GM23338 (cell line): ENCODE data around the gene CNTNAP4. TPM values are rescaled to one million over a fixed set of nuclear protein-coding genes. Genes with fewer than 3 reads are reported as not detected.

ENCODE experiments used
- ATAC-seq: fragments of 200-7000 bp; cut with Tn5 transposase; 3 replicates; pipeline ENCODE4 v1.9.1; 2020
- DNase-seq: peaks from one replicate; pipeline ENCODE4 v3.0.0-alpha.2; 2015; ENCODE audit warnings: low spot score
- H2AFZ ChIP-seq: fragments of 200-600 bp; sonication (generic); 2 replicates; pipeline ENCODE4 v1.8.0; 2016; ENCODE audit warnings: antibody characterized with exemption, mild to moderate bottlenecking, moderate library complexity
- H3F3A ChIP-seq: fragments of 200-600 bp; sonication (generic); replicated peaks from 2 replicates; pipeline ENCODE4 v1.8.0; 2017; ENCODE audit warnings: antibody characterized with exemption, mixed run types, low read depth
- H3K27ac ChIP-seq: fragments of 200-600 bp; sonication (generic); 2 replicates; pipeline ENCODE4 v1.6.1; 2016; ENCODE audit warnings: low read depth
- H3K27me3 ChIP-seq: fragments of 200-600 bp; sonication (generic); 2 replicates; pipeline ENCODE4 v1.8.0; 2016; ENCODE audit warnings: mild to moderate bottlenecking, mixed run types, moderate library complexity; ENCODE audit not compliant: insufficient read depth
- H3K36me3 ChIP-seq: fragments of 200-600 bp; sonication (generic); 2 replicates; pipeline ENCODE4 v1.8.0; 2016; ENCODE audit warnings: mild to moderate bottlenecking; ENCODE audit not compliant: insufficient read depth
- H3K4me1 ChIP-seq: fragments of 200-600 bp; sonication (generic); 2 replicates; pipeline ENCODE4 v1.8.0; 2016; ENCODE audit warnings: mild to moderate bottlenecking, moderate library complexity; ENCODE audit not compliant: insufficient read depth
- H3K4me2 ChIP-seq: fragments of 200-600 bp; sonication (generic); 2 replicates; pipeline ENCODE4 v1.7.1; 2017; ENCODE audit warnings: mixed run types
- H3K4me3 ChIP-seq: fragments of 200-600 bp; sonication (generic); 2 replicates; pipeline ENCODE4 v1.6.1; 2016; ENCODE audit warnings: mixed run types
- H3K79me2 ChIP-seq: fragments of 200-600 bp; sonication (generic); replicated peaks from 2 replicates; pipeline ENCODE4 v1.8.0; 2017; ENCODE audit warnings: mild to moderate bottlenecking; ENCODE audit not compliant: insufficient read depth
- H3K9me2 ChIP-seq: fragments of 200-600 bp; sonication (generic); 2 replicates; pipeline ENCODE4 v1.8.0; 2017; ENCODE audit not compliant: insufficient read depth
- H4K20me1 ChIP-seq: fragments of 200-600 bp; sonication (generic); replicated peaks from 2 replicates; pipeline ENCODE4 v1.8.0; 2017; ENCODE audit warnings: mild to moderate bottlenecking; ENCODE audit not compliant: insufficient read depth
- H3K27ac Mint-ChIP-seq: 2 replicates; pipeline ENCODE4 v1.8.0; 2020; ENCODE audit warnings: inconsistent platforms, mild to moderate bottlenecking, moderate library complexity, mixed read lengths
- H3K27me3 Mint-ChIP-seq: 3 replicates; pipeline ENCODE4 v1.8.0; 2022; ENCODE audit warnings: low read depth, mild to moderate bottlenecking, moderate library complexity, mixed read lengths, inconsistent platforms; ENCODE audit not compliant: insufficient read depth, poor library complexity
- H3K36me3 Mint-ChIP-seq: 3 replicates; pipeline ENCODE4 v1.8.0; 2021; ENCODE audit warnings: low read depth, mild to moderate bottlenecking, inconsistent platforms, moderate library complexity, mixed read lengths
- H3K4me1 Mint-ChIP-seq: 3 replicates; pipeline ENCODE4 v1.8.0; 2020; ENCODE audit warnings: mild to moderate bottlenecking, inconsistent platforms, mixed read lengths
- H3K4me3 Mint-ChIP-seq: 3 replicates; pipeline ENCODE4 v1.8.0; 2021; ENCODE audit warnings: moderate library complexity, mild to moderate bottlenecking, inconsistent platforms, mixed read lengths
- H3K9me3 Mint-ChIP-seq: 3 replicates; pipeline ENCODE4 v1.8.0; 2020; ENCODE audit warnings: moderate library complexity, mild to moderate bottlenecking, inconsistent platforms, mixed read lengths
- CREB1 ChIP-seq: fragments of 250-450 bp; sonication (Bioruptor Pico); IDR thresholded peaks from 2 replicates; pipeline ENCODE4 v1.5.0; 2020; ENCODE audit warnings: low read depth, mild to moderate bottlenecking, moderate library complexity
- EZH2 ChIP-seq: fragments of 200-600 bp; sonication (generic); IDR thresholded peaks from one replicate; pipeline ENCODE4 v1.8.0; 2017; ENCODE audit warnings: antibody characterized with exemption, mild to moderate bottlenecking, low read depth; ENCODE audit not compliant: unreplicated experiment
- EZH2phosphoT487 ChIP-seq: fragments of 200-600 bp; sonication (generic); IDR thresholded peaks from one replicate; pipeline ENCODE4 v1.8.1; 2018; ENCODE audit warnings: antibody characterized with exemption; ENCODE audit not compliant: unreplicated experiment
- NANOG ChIP-seq: IDR thresholded peaks from 2 replicates; pipeline ENCODE4 v1.6.1; 2016; ENCODE audit warnings: antibody characterized with exemption, borderline replicate concordance
- POLR2AphosphoS5 ChIP-seq: IDR thresholded peaks from 2 replicates; pipeline ENCODE4 v1.6.1; 2016; ENCODE audit warnings: antibody characterized with exemption, low read depth
- STAT1 ChIP-seq: IDR thresholded peaks from one replicate; pipeline ENCODE4 v1.6.1; 2016; ENCODE audit warnings: antibody characterized with exemption; ENCODE audit not compliant: unreplicated experiment
- ZNF331 ChIP-seq: fragments of 250-450 bp; sonication (Bioruptor Pico); IDR thresholded peaks from 2 replicates; pipeline ENCODE4 v1.5.0; 2020; ENCODE audit warnings: low read depth, mild to moderate bottlenecking, moderate library complexity
- polyA plus RNA-seq: library from polyadenylated mRNA; unstranded; fragments of >200 nt; fragmentation: Nextera tagmentation; extraction: Ambion mirVana; gene quantifications from 2 replicates; pipeline ENCODE4 v1.2.1, GENCODE V29; 2016
- total RNA-seq: library from RNA; depleted of rRNA; stranded (reverse); fragments of >200 nt; shearing (Covaris generic); gene quantifications from 2 replicates; pipeline ENCODE4 v1.2.3, GENCODE V29; 2014
- TF ChIP-seq, protein P1 (sequence below): IDR thresholded peaks from 2 replicates; pipeline ENCODE4 v1.6.1; 2016; ENCODE audit warnings: antibody characterized with exemption
- TF ChIP-seq, protein P2 (sequence below), 2 experiments: fragments of 200-600 bp in 1 of 2; sonication (generic) in 1 of 2; conservative IDR thresholded peaks; 2 replicates each; pipeline versions ENCODE4 v1.5.1 to v1.6.1; 2016 to 2017; ENCODE audit warnings: antibody characterized with exemption in 2 of 2, low read depth in 2 of 2, mild to moderate bottlenecking in 2 of 2, moderate library complexity in 1 of 2
- TF ChIP-seq, protein P3 (sequence below): IDR thresholded peaks from one replicate; pipeline ENCODE4 v1.6.1; 2018; ENCODE audit warnings: antibody characterized with exemption; ENCODE audit not compliant: unreplicated experiment
- TF ChIP-seq, protein P4 (sequence below): fragments of 250-450 bp; sonication (Bioruptor Pico); IDR thresholded peaks from 2 replicates; pipeline ENCODE4 v1.5.0; 2020; ENCODE audit warnings: mild to moderate bottlenecking, moderate library complexity

CNTNAP4 gene
- total and polyA plus RNA-seq, 2 experiments from 2014 or later = not detected

DNA sequence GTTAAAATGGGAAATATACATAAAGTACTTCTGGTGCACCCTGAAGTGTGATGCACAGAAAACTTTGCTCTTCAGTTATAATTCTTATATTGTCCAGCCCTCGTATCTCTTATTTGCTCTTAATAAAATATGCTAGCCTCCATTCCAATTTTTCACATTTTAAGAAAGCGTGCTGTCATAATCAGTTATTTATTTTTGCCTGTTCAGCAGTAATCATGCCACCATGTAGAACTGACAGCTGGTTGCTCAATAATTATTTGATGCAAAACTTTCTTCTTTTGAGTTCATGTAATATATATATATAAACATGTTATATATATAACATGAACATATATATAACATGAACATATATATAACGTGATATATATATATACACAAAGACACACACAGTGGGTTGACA lies 294.6 kb downstream of the CNTNAP4 start (continued):
- no peak for TF ChIP-seq EZH2phosphoT487
- TF ChIP-seq, protein P1, sequence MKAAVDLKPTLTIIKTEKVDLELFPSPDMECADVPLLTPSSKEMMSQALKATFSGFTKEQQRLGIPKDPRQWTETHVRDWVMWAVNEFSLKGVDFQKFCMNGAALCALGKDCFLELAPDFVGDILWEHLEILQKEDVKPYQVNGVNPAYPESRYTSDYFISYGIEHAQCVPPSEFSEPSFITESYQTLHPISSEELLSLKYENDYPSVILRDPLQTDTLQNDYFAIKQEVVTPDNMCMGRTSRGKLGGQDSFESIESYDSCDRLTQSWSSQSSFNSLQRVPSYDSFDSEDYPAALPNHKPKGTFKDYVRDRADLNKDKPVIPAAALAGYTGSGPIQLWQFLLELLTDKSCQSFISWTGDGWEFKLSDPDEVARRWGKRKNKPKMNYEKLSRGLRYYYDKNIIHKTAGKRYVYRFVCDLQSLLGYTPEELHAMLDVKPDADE = no peak
- TF ChIP-seq CREB1 (CRISPR knock-in tag) = no peak
- no peak for TF ChIP-seq STAT1

DNA sequence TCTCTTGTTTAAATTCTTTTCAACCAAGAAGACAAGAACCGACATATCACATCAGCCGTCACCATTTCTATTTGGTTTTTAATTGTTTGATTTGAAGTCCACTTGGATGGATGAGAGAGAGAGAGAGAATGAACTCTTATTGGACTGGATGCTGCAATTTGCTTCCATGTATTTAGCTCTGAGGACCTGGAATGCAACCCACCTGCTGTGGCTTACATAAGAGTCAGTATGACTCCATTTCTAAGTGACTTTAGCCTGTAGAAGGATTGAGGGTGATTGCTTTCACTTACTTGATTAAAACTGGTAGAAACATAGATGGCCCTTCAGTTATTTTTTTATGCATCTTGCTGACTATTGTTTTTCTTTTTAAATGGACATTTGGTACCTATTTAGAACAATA lies 296.1 kb downstream of the CNTNAP4 start:
- H3K4me3 Mint-ChIP-seq = no peak overlapping the region
- peaks cover 6% of the 10 kb centered on the region for H3K27me3 Mint-ChIP-seq
- DNase-seq = peak; percentile 11
- H3K27me3 ChIP-seq = no peaks in the 10 kb centered on the region
- H3K79me2 ChIP-seq = no peaks in the 10 kb centered on the region
- H3K4me1 Mint-ChIP-seq = no peaks in the 10 kb centered on the region
- H3K36me3 Mint-ChIP-seq = peaks cover 4% of the 10 kb centered on the region; the same call in 1 of the 3 replicates
- H3K4me2 ChIP-seq = no peak overlapping the region
- no peaks in the 10 kb centered on the region for H3K36me3 ChIP-seq
- no peaks in the 10 kb centered on the region for H3F3A ChIP-seq
- H2AFZ ChIP-seq = no peak overlapping the region
- H3K4me1 ChIP-seq = no peaks in the 10 kb centered on the region
- ATAC-seq = no peak
- no peaks in the 10 kb centered on the region for H4K20me1 ChIP-seq
- peaks cover 72% of the 10 kb centered on the region for H3K9me3 Mint-ChIP-seq
- no peaks in the 10 kb centered on the region; the same call in 1 of the 2 replicates for H3K9me2 ChIP-seq
- no peak overlapping the region for H3K27ac Mint-ChIP-seq
- H3K27ac ChIP-seq = no peak overlapping the region
- no peak overlapping the region for H3K4me3 ChIP-seq
- TF ChIP-seq EZH2 = no peak
- no peak for TF ChIP-seq CREB1 (CRISPR knock-in tag)
- no peak for TF ChIP-seq ZNF331 (CRISPR knock-in tag)
- TF ChIP-seq, protein P1 = no peak
- TF ChIP-seq, protein P2, sequence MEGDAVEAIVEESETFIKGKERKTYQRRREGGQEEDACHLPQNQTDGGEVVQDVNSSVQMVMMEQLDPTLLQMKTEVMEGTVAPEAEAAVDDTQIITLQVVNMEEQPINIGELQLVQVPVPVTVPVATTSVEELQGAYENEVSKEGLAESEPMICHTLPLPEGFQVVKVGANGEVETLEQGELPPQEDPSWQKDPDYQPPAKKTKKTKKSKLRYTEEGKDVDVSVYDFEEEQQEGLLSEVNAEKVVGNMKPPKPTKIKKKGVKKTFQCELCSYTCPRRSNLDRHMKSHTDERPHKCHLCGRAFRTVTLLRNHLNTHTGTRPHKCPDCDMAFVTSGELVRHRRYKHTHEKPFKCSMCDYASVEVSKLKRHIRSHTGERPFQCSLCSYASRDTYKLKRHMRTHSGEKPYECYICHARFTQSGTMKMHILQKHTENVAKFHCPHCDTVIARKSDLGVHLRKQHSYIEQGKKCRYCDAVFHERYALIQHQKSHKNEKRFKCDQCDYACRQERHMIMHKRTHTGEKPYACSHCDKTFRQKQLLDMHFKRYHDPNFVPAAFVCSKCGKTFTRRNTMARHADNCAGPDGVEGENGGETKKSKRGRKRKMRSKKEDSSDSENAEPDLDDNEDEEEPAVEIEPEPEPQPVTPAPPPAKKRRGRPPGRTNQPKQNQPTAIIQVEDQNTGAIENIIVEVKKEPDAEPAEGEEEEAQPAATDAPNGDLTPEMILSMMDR (conservative IDR thresholded peaks at IDR 0.05; ENCODE audit: low read depth in 2 of 2) = no peak
- TF ChIP-seq, protein P3, sequence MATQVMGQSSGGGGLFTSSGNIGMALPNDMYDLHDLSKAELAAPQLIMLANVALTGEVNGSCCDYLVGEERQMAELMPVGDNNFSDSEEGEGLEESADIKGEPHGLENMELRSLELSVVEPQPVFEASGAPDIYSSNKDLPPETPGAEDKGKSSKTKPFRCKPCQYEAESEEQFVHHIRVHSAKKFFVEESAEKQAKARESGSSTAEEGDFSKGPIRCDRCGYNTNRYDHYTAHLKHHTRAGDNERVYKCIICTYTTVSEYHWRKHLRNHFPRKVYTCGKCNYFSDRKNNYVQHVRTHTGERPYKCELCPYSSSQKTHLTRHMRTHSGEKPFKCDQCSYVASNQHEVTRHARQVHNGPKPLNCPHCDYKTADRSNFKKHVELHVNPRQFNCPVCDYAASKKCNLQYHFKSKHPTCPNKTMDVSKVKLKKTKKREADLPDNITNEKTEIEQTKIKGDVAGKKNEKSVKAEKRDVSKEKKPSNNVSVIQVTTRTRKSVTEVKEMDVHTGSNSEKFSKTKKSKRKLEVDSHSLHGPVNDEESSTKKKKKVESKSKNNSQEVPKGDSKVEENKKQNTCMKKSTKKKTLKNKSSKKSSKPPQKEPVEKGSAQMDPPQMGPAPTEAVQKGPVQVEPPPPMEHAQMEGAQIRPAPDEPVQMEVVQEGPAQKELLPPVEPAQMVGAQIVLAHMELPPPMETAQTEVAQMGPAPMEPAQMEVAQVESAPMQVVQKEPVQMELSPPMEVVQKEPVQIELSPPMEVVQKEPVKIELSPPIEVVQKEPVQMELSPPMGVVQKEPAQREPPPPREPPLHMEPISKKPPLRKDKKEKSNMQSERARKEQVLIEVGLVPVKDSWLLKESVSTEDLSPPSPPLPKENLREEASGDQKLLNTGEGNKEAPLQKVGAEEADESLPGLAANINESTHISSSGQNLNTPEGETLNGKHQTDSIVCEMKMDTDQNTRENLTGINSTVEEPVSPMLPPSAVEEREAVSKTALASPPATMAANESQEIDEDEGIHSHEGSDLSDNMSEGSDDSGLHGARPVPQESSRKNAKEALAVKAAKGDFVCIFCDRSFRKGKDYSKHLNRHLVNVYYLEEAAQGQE = no peak
- TF ChIP-seq STAT1 = no peak
- TF ChIP-seq, protein P4, sequence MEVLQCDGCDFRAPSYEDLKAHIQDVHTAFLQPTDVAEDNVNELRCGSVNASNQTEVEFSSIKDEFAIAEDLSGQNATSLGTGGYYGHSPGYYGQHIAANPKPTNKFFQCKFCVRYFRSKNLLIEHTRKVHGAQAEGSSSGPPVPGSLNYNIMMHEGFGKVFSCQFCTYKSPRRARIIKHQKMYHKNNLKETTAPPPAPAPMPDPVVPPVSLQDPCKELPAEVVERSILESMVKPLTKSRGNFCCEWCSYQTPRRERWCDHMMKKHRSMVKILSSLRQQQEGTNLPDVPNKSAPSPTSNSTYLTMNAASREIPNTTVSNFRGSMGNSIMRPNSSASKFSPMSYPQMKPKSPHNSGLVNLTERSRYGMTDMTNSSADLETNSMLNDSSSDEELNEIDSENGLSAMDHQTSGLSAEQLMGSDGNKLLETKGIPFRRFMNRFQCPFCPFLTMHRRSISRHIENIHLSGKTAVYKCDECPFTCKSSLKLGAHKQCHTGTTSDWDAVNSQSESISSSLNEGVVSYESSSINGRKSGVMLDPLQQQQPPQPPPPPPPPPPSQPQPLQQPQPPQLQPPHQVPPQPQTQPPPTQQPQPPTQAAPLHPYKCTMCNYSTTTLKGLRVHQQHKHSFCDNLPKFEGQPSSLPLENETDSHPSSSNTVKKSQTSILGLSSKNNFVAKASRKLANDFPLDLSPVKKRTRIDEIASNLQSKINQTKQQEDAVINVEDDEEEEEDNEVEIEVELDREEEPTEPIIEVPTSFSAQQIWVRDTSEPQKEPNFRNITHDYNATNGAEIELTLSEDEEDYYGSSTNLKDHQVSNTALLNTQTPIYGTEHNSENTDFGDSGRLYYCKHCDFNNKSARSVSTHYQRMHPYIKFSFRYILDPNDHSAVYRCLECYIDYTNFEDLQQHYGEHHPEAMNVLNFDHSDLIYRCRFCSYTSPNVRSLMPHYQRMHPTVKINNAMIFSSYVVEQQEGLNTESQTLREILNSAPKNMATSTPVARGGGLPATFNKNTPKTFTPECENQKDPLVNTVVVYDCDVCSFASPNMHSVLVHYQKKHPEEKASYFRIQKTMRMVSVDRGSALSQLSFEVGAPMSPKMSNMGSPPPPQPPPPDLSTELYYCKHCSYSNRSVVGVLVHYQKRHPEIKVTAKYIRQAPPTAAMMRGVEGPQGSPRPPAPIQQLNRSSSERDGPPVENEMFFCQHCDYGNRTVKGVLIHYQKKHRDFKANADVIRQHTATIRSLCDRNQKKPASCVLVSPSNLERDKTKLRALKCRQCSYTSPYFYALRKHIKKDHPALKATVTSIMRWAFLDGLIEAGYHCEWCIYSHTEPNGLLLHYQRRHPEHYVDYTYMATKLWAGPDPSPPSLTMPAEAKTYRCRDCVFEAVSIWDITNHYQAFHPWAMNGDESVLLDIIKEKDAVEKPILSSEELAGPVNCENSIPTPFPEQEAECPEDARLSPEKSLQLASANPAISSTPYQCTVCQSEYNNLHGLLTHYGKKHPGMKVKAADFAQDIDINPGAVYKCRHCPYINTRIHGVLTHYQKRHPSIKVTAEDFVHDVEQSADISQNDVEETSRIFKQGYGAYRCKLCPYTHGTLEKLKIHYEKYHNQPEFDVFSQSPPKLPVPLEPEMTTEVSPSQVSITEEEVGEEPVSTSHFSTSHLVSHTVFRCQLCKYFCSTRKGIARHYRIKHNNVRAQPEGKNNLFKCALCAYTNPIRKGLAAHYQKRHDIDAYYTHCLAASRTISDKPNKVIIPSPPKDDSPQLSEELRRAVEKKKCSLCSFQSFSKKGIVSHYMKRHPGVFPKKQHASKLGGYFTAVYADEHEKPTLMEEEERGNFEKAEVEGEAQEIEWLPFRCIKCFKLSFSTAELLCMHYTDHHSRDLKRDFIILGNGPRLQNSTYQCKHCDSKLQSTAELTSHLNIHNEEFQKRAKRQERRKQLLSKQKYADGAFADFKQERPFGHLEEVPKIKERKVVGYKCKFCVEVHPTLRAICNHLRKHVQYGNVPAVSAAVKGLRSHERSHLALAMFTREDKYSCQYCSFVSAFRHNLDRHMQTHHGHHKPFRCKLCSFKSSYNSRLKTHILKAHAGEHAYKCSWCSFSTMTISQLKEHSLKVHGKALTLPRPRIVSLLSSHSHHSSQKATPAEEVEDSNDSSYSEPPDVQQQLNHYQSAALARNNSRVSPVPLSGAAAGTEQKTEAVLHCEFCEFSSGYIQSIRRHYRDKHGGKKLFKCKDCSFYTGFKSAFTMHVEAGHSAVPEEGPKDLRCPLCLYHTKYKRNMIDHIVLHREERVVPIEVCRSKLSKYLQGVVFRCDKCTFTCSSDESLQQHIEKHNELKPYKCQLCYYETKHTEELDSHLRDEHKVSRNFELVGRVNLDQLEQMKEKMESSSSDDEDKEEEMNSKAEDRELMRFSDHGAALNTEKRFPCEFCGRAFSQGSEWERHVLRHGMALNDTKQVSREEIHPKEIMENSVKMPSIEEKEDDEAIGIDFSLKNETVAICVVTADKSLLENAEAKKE (CRISPR knock-in tag) = no peak
- no peak for TF ChIP-seq POLR2AphosphoS5
- no peak for TF ChIP-seq NANOG
- no peak for TF ChIP-seq EZH2phosphoT487
